H1 (cell line): ENCODE data around the gene RECK.

ENCODE experiments used
- CREB1 ChIP-seq: IDR thresholded peaks from 2 replicates; pipeline ENCODE4 v1.6.1; 2012; ENCODE audit warnings: inconsistent platforms
- JUN ChIP-seq: IDR thresholded peaks from 2 replicates; pipeline ENCODE4 v1.6.1; 2011; ENCODE audit warnings: low read depth, mild to moderate bottlenecking, improper control_type of control experiment, low read length
- JUND ChIP-seq: IDR thresholded peaks from 2 replicates; pipeline ENCODE4 v1.6.1; 2011; ENCODE audit warnings: mild to moderate bottlenecking, improper control_type of control experiment, low read length
- SP2 ChIP-seq: IDR thresholded peaks from 2 replicates; pipeline ENCODE4 v1.6.1; 2012; ENCODE audit warnings: mild to moderate bottlenecking, low read length, inconsistent platforms

- TF ChIP-seq JUN (no peak), CREB1 (no peak), JUND (no peak), SP2 (no peak)
Measured at GRCh38 chr9:36050476-36050875, 13.8 kb downstream of the RECK start.
